Muscle of leg (tissue), 11 donors: ENCODE data around the gene CD2AP. TPM values are rescaled to one million over a fixed set of nuclear protein-coding genes. Genes with fewer than 3 reads are reported as not detected.

Source experiments
- DNase-seq: peaks from one replicate; pipeline ENCODE4 v3.0.0; 2013
- H3K27ac ChIP-seq: one replicate; pipeline ENCODE4 v1.5.1; 2013; ENCODE audit warnings: mild to moderate bottlenecking, low read length, control low read depth
- H3K27me3 ChIP-seq: one replicate; pipeline ENCODE4 v1.6.1; 2013; ENCODE audit warnings: low read length; ENCODE audit not compliant: control insufficient read depth, insufficient read depth
- H3K36me3 ChIP-seq: one replicate; pipeline ENCODE4 v1.6.1; 2013; ENCODE audit warnings: low read length; ENCODE audit not compliant: control insufficient read depth, insufficient read depth
- H3K4me1 ChIP-seq: one replicate; pipeline ENCODE4 v1.6.1; 2013; ENCODE audit warnings: low read length; ENCODE audit not compliant: control insufficient read depth, insufficient read depth
- H3K4me3 ChIP-seq: one replicate; pipeline ENCODE4 v1.5.1; 2013; ENCODE audit warnings: low read length, control low read depth
- H3K9me3 ChIP-seq: replicated peaks from 2 replicates; pipeline ENCODE4 v1.6.1; 2013; ENCODE audit warnings: low read depth, low read length; ENCODE audit not compliant: control insufficient read depth
- WGBS: methylation state at CpG from one replicate; pipeline ENCODE4 v1.1.5; 2013; ENCODE audit warnings: missing lambda C conversion rate; ENCODE audit not compliant: insufficient coverage; 5-methylcytosine and 5-hydroxymethylcytosine counted together
- polyA plus RNA-seq, 8 donors: library from polyadenylated mRNA; unstranded; fragments of 120-200 nt; gene quantifications; one replicate each; pipeline versions ENCODE4 v1.2.1 to v1.2.3, GENCODE V29; 2013; ENCODE audit warnings: inconsistent platforms in 1 of 8, low replicate concordance in 1 of 8; ENCODE audit not compliant: insufficient read length in 8 of 8, insufficient read depth in 1 of 8
- total RNA-seq: library from RNA; stranded (reverse); fragments of 120-200 nt; gene quantifications from one replicate; pipeline ENCODE4 v1.2.4, GENCODE V29; 2013

The CD2AP gene
- total and polyA plus RNA-seq, 9 donors: 8.9 to 12.7 (median 10.5) TPM

- no peaks in the 10 kb centered on the region for H3K4me1 ChIP-seq
- H3K27me3 ChIP-seq: no peaks in the 10 kb centered on the region
- H3K4me3 ChIP-seq: no peak overlapping the region
- H3K27ac ChIP-seq: no peak overlapping the region
- no peak for DNase-seq
- no peaks in the 10 kb centered on the region for H3K9me3 ChIP-seq
- no peaks in the 10 kb centered on the region for H3K36me3 ChIP-seq
- 47% methylated on average over 2 of the region's 6 CpGs for WGBS
Measured at GRCh38 chr6:47651505-47651944, 173.9 kb downstream of the CD2AP start.

- no peaks in the 10 kb centered on the region for H3K9me3 ChIP-seq
- H3K27ac ChIP-seq: no peak overlapping the region
- H3K4me1 ChIP-seq: no peaks in the 10 kb centered on the region
- WGBS: 92% methylated on average over 5 of the region's 5 CpGs
- DNase-seq: no peak
- H3K27me3 ChIP-seq: no peaks in the 10 kb centered on the region
- H3K36me3 ChIP-seq: no peaks in the 10 kb centered on the region
- H3K4me3 ChIP-seq: no peak overlapping the region
Measured at GRCh38 chr6:47653706-47654105, 176.1 kb downstream of the CD2AP start.

GRCh38 chr6:47654255-47654654 lies 176.7 kb downstream of the CD2AP start:
- Histone ChIP-seq H3K27ac (no peak overlapping the region), H3K9me3 (no peaks in the 10 kb centered on the region), H3K27me3 (no peaks in the 10 kb centered on the region), H3K4me1 (no peaks in the 10 kb centered on the region), H3K36me3 (no peaks in the 10 kb centered on the region), H3K4me3 (no peak overlapping the region)
- WGBS: 100% methylated on average over 1 of the region's 4 CpGs
- DNase-seq: no peak

- no peaks in the 10 kb centered on the region for H3K9me3 ChIP-seq
- no peak for DNase-seq
- H3K27me3 ChIP-seq: no peaks in the 10 kb centered on the region
- WGBS: 76% methylated on average over 4 of the region's 7 CpGs
- no peaks in the 10 kb centered on the region for H3K36me3 ChIP-seq
- no peak overlapping the region for H3K4me3 ChIP-seq
- H3K27ac ChIP-seq: no peak overlapping the region
- no peaks in the 10 kb centered on the region for H3K4me1 ChIP-seq
Measured at GRCh38 chr6:47655719-47656595, 178.4 kb downstream of the CD2AP start.

GRCh38 chr6:47661960-47662359 lies 184.4 kb downstream of the CD2AP start:
- Histone ChIP-seq H3K4me3 (no peak overlapping the region), H3K27ac (no peak overlapping the region), H3K9me3 (no peaks in the 10 kb centered on the region), H3K27me3 (no peaks in the 10 kb centered on the region), H3K36me3 (no peaks in the 10 kb centered on the region), H3K4me1 (peaks cover 4% of the 10 kb centered on the region)
- no CpG with 5 or more reads among the region's 5 CpGs for WGBS
- DNase-seq: no peak

GRCh38 chr6:47663462-47664216 lies 186.1 kb downstream of the CD2AP start:
- H3K27me3 ChIP-seq: no peaks in the 10 kb centered on the region
- H3K36me3 ChIP-seq: no peaks in the 10 kb centered on the region
- peaks cover 4% of the 10 kb centered on the region for H3K4me1 ChIP-seq
- DNase-seq: peak; percentile 40
- 32% methylated on average over 3 of the region's 13 CpGs for WGBS
- H3K27ac ChIP-seq: no peak overlapping the region
- no peak overlapping the region for H3K4me3 ChIP-seq
- H3K9me3 ChIP-seq: no peaks in the 10 kb centered on the region

- H3K4me1 ChIP-seq: peaks cover 6% of the 10 kb centered on the region
- no CpG with 5 or more reads among the region's 3 CpGs for WGBS
- H3K36me3 ChIP-seq: no peaks in the 10 kb centered on the region
- H3K27me3 ChIP-seq: no peaks in the 10 kb centered on the region
- DNase-seq: no peak
- no peaks in the 10 kb centered on the region for H3K9me3 ChIP-seq
- no peak overlapping the region for H3K4me3 ChIP-seq
- no peak overlapping the region for H3K27ac ChIP-seq
Measured at GRCh38 chr6:47665112-47665511, 187.5 kb downstream of the CD2AP start.

- Histone ChIP-seq H3K9me3 (no peaks in the 10 kb centered on the region), H3K4me1 (peaks cover 4% of the 10 kb centered on the region), H3K27ac (no peak overlapping the region), H3K36me3 (no peaks in the 10 kb centered on the region), H3K4me3 (no peak overlapping the region), H3K27me3 (no peaks in the 10 kb centered on the region)
- DNase-seq: peak; percentile 3
- 0% methylated on average over 2 of the region's 6 CpGs for WGBS
Measured at GRCh38 chr6:47669684-47670513, 192.3 kb downstream of the CD2AP start.

- H3K27ac ChIP-seq: no peak overlapping the region
Measured at GRCh38 chr6:47670851-47671250, 193.3 kb downstream of the CD2AP start.

GRCh38 chr6:47671777-47672176 lies 194.2 kb downstream of the CD2AP start:
- Histone ChIP-seq H3K4me3 (no peak overlapping the region), H3K27ac (no peak overlapping the region), H3K36me3 (no peaks in the 10 kb centered on the region), H3K4me1 (peaks cover 4% of the 10 kb centered on the region), H3K27me3 (no peaks in the 10 kb centered on the region), H3K9me3 (no peaks in the 10 kb centered on the region)
- WGBS: no CpG with 5 or more reads among the region's 1 CpG
- DNase-seq: no peak

More at GRCh38 chr6:47670851-47671250, 193.3 kb downstream of the CD2AP start:
- Histone ChIP-seq H3K4me1 (peaks cover 4% of the 10 kb centered on the region), H3K9me3 (no peaks in the 10 kb centered on the region), H3K36me3 (no peaks in the 10 kb centered on the region), H3K4me3 (no peak overlapping the region), H3K27me3 (no peaks in the 10 kb centered on the region)
- WGBS: no CpG with 5 or more reads among the region's 3 CpGs
- DNase-seq: no peak
